IPS-NIHi11 (cell line): ENCODE data around the gene KCNIP4.

Experiments
- DNase-seq: peaks from one replicate; pipeline ENCODE4 v3.0.0; 2012; ENCODE audit warnings: mixed read lengths, low spot score

The KCNIP4 gene

DNA sequence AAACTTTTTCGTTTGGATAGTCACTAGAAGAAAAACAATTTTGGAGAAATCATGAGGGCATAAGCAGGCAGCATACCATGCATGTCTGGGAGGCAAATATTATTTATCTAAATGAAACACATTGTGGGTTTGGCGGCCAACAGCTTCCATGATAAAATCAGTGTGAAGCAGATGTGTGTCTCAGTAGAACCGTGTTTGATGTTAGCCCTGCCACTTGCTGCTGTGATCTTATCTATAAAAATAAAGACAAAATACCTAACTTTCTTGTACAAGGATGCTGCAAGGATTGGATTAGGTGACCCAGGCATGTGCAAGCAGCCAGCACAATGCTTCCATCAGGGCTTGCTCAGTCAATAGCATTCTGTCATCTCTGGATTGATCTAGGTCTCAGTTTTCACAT is 906.9 kb downstream of the KCNIP4 start:
- DNase-seq: no peak

DNA sequence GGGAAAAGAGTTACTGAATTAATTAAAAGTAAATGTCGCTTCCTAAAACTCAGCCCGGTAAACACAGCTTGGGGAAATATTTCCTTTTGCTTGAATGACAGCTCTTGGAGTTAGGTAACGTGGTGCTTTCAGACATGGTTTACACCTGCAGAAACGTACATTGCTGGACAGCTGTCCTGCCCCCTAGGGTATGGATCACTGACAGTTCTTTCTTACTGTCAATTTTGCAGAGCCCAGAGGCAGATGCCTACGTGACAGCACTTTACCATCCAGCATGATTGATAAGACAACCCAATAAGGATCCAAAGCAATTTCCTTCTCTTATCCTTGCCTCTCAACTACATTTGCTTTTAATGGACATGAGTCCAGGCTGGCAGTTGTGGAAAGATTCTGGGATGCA is 913.8 kb downstream of the KCNIP4 start:
- DNase-seq: no peak

DNA sequence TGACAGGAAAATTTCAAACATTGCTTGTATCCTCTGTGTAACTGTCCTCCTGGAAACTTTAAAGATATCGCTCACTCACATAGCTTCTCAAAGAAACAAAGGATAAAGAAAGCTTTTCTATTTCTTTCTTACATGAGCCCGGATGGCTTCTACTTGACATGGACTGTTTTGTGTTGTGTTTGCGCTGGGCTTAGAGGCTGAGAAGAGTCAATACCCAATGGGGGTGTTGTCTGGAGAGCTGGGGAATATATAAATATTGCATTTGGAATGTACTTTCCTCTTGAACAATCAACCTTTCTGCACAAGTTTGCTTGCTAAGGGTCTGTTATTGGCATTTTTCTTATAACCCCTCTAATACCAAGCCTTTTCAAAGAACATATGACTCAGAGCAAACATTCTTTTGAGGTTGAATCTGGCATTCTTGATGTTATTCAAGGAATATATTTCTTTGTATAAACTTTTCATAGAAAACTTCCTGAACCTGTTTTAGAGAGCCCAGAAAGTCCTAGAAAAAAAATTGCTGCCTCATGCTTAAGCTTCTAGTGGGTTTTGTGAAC is 916.4 kb downstream of the KCNIP4 start:
- DNase-seq: no peak

DNA sequence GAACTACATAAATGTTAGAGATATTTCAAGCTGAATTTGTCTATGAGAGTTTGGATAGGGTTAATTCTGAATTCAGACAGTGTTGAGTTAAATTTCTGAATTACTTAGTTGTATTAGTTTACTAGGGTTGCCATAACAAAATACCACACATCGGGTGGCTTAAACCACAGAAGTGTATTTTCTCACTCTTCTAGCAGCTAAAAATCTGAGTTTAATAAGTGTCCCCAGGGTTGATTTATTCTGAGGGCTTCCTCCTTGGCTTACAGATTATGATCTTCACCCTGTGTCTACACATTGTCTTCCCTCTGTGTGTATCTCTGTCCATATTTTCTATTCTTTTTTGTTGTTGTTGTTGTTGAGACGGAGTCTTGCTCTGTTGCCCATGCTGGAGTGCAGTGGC is 929.8 kb downstream of the KCNIP4 start:
- DNase-seq: no peak

DNA sequence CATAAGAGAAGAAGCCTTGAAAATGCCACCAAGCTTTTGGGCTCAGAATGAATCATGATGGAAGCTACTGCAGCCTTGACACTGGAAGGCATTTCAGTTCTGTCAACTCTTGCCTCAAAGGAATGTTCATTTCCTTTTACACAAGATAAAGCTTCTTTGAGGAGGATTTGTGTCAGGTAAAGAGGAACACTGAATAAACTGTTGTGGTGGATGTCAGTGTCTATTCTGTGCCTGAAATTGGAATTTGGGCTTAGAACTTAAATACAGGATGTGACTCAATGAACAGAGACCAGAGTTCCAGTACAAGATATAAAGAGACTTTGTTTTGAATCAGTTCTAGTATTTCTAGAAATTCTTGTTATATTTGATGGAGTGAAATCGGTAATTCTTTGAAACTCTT is 935.1 kb downstream of the KCNIP4 start:
- DNase-seq: no peak

DNA sequence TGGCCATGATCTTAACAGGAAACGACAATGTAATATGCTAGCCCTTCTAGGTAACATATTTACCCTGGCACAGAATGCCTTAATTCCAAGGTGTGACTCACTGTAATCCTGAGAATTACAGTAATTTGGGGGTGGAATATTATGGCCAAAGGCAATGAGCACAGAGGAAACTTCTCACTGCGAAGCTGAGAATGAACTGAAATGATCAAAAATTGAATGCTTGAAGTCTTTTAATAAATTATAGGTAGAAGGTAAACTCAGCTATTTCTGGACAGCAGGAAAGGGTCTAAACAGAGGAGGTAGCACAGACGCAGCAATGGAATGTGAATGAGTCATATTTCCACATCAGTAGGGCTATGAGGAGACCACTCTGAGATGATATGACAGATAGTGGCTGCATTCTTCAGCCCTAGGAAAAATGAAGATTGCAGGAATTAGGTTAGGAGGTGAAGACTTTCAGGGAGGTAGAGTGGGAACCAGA is 935.7 kb downstream of the KCNIP4 start:
- DNase-seq: no peak

DNA sequence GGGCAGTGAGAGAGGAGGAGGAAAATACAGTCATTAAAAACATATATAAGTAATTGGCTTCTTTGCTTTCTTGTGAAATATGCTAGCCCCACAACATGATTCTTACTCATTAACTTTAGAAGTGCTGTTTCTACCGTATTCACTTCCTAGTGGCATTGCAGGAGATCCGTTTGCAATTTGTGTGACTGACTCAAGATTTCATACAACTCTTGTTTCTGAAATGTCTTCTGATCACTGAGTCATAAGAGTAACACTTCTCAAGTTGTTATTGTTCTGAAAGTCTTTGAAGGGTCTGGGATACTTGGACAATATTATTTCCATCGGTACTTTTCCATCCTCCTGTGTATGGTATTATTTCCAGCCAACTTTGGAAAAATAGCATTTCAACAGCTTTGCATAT is 937.5 kb downstream of the KCNIP4 start:
- DNase-seq: no peak

DNA sequence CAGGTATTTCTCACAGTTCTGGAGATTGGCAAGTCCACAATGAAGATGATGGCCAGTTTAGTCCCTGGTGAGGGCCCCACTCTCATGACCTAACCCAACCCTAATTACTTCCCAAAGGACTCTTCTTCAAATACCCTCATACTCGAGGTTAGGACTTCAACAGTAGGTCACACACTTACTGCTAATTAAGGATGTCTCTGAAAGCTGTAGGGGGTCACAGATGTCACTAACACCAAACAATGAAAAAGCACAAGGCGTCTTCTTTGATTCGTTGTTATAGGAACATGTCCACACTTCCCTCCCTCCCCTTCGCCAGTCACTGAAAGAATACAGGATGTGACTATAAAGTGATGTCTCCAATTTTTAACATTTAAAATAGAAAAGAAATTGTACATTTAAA is 938.6 kb downstream of the KCNIP4 start:
- DNase-seq: no peak

DNA sequence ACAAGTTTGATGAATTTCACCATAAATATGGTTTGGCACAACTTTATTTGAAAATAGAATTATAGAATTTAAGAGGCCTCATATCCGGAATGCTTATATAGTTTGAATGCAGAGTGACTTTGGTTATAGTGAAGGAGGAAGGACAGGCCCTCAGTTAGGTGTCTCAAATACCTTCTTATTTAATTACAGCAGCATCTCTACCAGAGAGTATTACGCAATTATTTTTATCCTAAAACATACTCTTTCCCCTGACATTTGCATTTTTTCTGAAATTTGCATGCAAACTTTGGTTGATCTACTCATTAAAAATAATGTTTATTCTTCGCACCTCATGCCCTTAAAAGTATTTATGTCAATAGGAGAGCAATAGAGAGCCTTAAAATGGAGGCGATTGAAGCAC is 942.9 kb downstream of the KCNIP4 start:
- DNase-seq: no peak

DNA sequence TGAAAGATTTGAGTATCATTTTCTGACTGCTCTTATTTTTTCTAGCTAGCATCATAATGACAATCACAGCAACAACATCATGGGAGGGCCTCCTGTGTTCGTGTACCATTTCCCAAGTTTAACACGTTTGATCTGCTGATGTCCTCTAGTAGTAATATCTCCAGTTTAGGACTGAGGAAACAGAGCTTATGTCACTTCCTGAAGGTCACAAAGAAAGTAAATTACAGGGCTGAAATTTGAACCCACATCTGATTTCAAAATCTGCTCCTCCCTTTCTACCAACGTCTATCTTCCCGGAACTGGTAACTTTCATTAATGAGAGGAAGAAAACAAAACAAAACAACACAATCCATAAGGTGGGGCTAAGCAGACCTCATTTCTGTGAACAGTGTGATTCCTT is 945.6 kb downstream of the KCNIP4 start:
- no peak for DNase-seq

DNA sequence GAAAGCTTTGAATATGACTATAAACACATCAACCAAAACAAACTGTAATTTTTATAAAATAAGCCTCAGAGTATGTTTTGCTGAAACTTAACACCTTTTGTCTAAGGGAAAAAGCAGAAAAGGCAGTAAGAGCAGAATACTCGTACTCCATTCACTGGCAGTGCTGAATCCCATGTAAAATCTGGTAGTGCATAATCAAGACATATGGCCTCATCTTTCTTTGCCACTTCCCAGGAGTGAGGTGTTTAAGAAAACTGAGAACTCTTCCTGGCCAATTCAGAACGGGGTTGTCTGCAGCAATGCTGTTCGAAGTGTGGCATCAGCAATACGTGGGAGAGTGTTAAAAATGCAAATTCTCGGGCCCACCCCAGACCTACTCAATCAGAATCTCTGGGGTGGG is 946.3 kb downstream of the KCNIP4 start:
- DNase-seq: no peak

DNA sequence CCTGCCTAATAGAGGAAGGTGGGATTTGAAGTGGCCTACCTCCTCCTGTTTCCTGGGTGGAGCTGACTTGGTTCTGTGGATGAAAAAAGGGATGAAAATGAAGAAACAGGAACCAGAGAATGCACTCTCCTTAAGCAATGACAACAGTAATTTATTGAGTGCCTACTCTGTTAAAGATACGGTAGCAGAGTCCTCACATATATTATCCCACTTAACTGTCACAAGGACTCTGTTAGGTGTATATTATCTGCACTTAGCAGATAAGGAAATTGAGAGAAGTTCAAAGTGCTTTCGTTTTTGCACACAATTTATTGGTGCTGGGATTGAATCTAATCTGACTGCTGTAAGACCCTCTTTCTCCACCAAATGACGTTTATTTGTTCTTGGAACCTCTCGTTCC is 947.1 kb downstream of the KCNIP4 start:
- DNase-seq: no peak

DNA sequence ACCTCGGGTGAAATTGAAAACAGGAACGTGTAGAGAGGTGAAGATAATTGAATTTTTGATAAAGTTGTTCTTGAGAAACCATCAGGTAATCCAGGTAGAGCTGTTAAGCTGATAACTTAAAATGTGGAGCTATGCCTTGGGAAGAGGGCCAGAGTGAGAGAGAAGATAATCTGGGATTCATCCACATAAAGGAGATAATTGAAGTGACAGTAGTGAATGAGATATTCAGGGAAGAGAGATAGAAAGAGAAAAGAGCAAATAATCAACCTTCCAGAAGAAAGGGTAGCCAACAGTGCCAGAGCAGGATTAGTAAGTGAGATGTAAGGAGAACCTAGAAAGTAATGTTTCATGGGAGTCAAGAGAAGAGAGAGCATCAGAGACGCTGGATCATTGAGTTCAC is 950.7 kb downstream of the KCNIP4 start:
- DNase-seq: no peak

DNA sequence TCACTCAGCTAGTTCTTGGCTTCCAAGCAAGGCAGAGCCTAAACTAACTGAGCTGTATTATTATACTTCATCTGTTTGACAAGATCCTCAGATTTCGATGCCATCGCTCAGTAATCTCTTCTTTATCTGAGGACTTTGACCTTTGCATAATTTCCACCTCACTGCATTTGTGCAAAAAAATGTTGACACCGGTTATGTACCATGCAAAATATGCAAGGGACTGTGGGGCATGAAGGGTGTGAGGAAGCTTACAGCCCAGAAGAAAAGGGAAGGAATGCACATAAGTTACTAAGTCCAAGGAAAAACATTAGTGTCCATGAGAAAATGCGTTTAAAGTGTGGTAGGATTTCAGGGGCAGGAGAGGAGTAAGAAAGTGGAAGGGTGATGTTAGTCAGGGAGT is 953.0 kb downstream of the KCNIP4 start:
- no peak for DNase-seq

DNA sequence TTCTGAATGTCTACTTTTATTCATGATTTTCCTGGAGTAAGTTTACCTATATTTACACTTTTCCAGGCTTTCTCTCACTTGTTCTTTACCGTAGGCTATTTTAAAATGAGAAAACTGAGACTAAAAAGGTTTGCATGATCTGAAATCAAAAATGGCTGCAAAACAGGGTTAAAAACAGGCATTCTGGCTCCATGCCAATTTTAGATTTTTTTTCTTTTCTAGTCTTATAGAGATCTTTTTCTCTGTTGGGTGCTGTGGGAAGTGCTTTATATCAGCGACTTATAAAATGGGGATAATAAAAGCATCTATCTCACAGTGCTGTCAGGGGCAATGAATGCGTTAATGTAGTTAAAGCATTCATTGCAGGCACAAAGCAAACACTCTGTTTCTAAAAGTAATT is 953.6 kb downstream of the KCNIP4 start:
- no peak for DNase-seq

DNA sequence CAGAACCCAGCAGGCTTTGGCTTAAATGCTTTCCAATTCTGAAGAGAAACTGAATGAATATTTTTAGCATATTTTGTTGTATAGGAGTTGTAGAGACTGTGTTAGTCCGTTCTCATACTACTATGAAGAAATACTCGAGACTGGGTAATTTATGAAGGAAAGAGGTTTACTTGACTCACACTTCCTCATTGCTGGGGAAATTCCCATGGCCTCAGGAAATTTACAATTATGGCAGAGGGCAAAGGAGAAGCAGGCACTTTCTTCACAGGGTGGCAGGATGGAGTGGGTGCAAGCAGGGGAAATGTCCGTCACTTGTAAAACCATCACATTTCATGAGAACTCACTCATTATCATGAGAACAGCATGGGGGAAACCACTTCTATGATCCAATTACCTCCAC is 956.6 kb downstream of the KCNIP4 start:
- DNase-seq: no peak

DNA sequence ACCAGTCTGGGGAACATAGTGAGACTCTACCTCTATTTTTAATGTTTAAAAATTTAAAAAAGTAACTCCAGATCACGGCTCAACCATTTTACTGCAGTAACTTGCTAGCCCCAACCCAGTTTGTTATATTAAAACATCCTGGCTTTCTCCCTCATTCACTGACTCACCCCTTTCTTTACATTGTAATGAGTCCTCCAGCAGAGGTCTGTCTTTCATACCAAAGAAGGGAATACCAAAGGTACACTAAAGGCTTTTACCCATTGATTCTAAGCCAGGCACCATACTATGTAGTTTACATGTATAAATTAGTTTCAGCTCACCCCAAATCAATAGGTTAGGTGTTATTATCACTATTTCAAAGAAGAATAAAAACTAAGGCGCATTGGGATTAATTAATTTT is 961.4 kb downstream of the KCNIP4 start:
- DNase-seq: peak; percentile 11

DNA sequence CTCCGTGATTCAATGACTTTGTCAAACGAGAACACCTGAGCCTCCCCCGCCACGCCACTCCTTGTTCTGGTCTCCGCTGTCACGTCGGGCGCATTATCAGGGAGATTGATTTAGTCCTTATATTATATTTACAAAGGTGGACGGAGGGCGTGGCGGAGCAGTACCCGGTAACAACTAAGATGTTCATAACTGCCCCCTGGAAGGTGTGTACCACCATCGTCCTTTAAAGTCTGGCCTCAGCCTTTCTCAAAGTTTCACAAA is 964.1 kb downstream of the KCNIP4 start:
- DNase-seq: no peak

DNA sequence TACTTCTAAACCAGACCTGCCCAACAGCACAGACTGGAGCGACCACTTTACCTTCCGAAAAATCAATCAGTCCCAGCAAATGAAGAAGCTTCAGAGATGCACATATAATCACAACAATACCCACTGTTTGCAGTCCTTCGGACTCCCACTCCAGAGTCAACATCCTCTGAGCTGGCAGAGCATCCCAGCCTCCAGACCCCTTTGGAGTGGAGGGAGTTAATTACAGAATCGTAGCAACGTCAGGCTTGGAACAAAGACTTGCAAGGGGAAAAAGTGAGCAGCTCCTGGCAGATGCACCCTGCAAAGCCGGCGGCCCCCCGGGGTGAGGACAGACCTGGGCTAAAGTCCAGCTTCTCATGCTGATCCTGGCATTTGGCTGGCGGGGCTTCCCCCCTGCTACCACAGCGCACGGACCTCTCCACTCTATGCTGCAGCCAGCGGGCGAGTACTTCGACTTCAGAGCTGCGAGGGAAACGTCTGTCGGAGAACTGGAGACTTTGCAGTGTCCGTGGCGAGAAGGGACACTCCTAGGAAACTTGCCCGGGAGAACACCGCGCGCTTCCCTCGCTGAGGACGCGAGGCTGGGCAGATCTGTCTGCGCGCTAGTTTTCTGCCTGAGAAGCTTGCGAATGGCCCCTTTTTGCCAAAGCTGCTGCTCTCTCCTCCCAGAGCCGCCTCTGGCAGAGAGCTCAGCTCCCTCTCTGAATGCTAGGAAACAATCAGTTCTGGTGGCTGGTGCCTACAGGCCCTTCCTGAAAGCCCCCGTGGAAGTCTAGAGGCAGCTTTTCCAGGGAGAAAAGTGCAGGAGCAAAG is 964.6 kb downstream of the KCNIP4 start:
- peak; percentile 23 for DNase-seq

DNA sequence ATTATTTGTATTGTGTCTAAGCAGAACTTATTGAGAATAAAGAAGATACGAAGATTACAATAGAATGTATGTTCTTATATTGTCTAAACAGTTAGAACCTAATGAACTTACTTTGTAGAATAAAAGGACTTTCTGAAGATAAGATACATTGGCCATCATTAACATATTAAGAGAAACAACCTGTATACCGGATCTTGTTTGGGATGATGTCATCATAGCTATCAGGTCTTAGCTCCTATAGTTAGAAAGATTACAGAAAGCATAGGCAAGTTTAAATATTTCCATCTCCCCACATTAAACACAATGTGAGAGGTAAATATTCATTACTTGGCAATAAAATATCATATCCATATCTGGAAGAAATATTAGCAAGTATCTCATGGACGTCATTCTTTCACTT is 966.0 kb downstream of the KCNIP4 start:
- no peak for DNase-seq

DNA sequence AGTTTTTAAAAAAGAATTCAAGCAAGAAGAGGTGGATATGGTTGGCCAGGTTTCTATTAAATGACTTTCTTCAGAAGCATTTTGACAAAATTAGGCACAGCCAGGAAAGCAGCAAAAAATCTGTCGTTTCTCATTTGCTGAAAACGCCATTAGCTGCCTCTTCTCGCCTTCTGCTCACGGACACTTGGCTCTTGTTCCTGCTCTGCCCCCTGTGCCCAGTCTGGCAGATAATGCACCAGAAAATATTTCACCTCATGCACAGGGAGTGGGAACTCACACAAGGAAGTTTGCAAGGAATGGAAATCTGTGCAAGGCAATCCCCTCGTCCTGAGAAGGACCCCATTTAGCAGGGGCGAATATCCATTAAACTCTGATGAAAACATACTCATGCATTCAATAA is 988.3 kb downstream of the KCNIP4 start:
- no peak for DNase-seq

DNA sequence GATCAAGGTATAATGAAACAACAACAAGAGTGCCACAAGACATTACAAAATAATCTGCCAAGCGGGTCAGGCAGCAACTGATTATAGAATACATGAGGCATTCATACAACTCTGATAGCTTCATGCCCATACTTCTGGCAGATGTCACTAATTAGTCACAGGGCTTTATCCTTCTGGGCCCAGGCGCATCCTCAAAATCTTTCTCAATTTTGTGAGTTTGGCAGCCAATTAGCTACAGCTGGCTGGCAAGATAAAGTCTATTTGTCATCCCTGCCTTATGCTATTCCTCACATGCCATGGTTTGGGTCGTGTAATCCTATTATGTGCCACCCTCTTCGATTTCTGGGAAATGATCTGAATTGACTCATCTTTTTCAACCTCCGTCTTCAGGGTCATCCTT is 994.0 kb downstream of the KCNIP4 start:
- no peak for DNase-seq

DNA sequence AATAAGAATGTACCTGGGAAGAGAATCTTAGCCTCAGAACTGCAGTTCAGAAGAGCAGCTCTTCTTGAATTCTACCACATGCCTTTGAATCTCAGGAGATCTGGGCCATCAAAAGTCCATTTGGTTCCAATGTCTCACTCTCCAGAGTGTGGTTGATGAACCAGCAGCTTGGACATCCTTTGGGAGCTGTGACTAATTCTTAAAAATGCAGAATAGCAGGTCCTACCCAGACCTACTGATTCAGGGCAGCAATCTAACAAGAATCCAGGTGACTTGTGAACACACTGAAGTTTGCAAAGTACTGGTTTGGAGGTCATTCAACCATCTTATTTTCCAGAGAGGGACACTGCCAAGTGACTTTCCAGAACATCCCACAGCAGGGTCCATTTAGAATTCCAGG is 1003.6 kb downstream of the KCNIP4 start:
- no peak for DNase-seq

DNA sequence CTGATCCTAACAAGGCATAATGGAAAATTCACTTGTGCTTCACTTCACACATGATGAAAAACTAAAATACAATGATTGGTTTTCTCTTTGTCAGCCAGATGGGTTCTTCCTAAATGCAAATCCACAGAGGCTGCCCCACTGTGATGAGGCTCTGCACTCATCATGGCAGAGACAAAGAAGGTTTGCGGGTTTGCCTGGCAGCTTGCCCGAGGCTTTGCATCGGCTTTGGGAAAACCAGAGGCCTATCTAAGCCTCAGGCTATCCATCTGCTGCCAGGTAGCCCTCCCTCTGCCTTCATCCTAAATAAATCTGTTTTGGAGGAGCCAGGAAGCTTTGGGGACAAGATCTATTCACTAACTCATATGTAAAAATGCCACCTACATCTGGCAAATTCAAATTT is 1004.1 kb downstream of the KCNIP4 start:
- no peak for DNase-seq
